ENCODE results near the gene DCAF17.

DCAF17 gene, protein sequence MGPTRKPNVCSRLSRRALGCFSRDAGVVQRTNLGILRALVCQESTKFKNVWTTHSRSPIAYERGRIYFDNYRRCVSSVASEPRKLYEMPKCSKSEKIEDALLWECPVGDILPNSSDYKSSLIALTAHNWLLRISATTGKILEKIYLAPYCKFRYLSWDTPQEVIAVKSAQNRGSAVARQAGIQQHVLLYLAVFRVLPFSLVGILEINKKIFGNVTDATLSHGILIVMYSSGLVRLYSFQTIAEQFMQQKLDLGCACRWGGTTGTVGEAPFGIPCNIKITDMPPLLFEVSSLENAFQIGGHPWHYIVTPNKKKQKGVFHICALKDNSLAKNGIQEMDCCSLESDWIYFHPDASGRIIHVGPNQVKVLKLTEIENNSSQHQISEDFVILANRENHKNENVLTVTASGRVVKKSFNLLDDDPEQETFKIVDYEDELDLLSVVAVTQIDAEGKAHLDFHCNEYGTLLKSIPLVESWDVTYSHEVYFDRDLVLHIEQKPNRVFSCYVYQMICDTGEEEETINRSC

GRCh38 chr2:171434013-171434989, at the start of gene DCAF17:
Gene DCAF17 (plus strand): TSS chr2:171434226. CDS start chr2:171434578, 352 bp downstream.
- DNase-seq = peak; percentile 76 to 97 (median 92)

- DNase-seq = no peak
Observed at GRCh38 chr2:171386627-171387026, 47.4 kb upstream of the DCAF17 start.

DNA sequence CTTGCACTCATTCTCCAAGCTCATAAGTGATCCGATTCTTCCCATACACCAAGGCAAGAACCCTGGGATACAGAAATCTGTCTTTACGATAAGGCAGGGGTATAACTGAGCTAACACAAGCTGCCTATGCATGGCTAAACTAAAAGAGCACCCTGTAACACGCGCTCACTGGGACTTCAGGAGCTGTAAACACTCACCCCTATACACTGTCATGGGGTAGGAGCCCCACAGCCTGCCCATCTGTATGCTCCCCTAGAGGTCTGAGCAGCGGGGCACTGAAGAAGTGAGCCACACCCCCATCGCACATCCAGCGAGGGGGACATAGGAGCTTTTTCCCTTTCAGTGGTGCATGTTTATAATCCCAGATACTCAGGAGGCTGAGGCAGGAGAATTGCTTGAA, 47.0 kb upstream of the DCAF17 start:
- DNase-seq = peak in 1 of 14 donors; percentile 0

DNA sequence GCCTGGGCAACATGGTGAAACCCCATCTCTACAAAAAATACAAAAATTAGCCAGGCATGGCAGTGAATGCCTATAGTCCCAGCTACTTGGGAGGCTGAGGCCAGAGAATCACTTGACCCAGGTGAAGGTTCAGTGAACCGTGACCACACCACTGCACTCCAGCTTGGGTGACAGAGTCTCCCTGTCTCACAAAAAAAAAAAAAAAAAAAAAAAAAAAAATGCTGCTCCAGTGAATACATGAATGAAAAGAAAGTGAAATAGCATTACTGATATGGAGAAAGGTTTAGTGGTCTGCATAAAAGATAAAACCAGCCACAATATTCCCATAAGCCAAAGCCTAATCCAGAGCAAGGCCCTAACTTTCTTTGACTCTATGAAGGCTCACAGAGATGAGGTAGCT, 44.7 kb upstream of the DCAF17 start:
- DNase-seq = no peak

DNA sequence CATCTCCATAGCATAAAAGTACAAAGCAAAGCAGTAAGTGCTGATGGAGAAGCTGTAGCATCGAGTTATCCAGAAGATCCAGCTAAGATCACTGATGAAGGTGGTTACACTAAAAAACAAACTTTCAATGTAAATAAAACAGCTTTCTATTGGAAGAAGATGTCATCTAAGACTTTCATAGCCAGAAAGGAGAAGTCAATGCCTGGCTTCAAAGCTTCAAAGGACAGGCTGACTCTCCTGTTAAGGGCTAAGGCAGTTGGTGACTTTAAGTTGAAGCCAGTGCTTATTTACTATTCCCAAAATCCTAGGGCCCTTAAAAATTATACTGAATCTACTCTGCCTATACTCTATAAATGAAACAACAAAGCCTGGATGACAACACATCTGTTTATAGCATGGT, 44.2 kb upstream of the DCAF17 start:
- DNase-seq = no peak

DNA sequence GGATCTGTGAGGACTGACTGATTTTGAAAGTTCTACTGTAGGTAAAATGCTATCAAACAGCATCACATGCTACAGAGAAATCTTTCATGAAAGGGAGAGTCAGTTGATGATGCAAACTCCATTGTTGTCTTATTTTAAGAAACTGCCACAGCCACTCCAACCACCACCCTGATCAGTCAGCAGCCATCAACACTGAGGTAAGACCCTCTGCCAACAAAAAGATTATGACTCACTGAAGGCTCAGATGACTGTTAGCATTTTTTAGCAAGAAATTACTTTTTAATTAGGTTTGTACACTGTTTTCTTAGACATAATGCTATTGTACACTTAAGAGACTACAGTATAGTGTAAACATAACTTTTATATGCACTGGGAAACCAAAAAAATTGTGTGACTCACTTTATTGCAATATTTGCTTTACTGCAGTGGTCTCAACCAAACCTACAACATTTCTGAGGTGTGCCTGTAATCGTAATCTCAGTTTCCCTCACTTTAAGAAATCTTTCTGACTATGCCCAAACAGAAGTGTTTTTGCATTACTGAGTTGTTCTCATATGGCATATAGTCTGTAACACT, 43.0 kb upstream of the DCAF17 start:
- no peak for DNase-seq

- DNase-seq = no peak
Observed at GRCh38 chr2:171391532-171391931, 42.5 kb upstream of the DCAF17 start.

- no peak for DNase-seq
Observed at GRCh38 chr2:171393487-171393886, 40.5 kb upstream of the DCAF17 start.

DNA sequence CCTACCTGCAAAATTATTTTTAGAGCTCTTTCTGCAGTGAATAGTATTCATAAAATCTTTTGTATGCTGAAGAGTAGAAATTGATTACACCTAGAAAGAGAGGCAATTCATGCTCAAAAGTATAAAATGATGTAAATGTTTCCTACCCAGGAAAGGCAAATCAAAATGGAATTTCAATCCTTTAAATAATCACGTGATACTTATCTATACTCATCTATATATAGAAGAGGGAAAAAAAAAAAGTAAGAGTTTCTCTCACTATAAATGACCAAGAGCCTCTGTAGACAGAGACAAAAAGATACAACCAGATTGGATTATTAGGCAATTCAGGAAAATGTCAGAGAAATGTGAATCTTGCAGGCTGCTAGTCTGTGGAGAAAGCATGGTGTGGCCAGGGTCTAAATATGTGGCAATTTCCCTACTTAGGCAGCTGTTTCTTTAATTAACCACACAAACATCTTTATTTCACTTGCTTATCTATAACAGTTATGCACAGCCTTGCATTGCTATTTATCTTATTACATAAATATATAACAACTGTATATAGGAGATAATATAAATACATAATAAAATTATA, 39.8 kb upstream of the DCAF17 start:
- no peak for DNase-seq

- DNase-seq = no peak
Observed at GRCh38 chr2:171399292-171399691, 34.7 kb upstream of the DCAF17 start.

DNA sequence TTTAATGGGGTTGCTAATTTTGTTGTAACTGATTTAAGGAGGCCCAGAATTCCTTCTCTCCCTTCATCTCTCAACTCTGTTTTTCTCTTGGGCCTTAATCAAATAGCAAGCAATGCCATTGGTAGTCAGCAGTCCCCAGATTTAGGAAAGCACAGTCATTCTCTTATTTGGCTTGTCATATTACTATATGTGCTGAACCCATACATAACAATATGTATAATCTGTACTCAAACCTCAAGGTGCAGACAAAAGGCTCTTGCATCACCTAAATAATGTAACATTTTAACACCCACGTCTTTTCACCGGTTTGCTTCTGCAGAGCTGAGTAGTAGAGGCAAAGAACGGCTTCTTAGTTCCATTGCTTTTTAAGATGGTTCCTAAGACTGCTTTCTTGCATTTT, 33.6 kb upstream of the DCAF17 start:
- no peak for DNase-seq

DNA sequence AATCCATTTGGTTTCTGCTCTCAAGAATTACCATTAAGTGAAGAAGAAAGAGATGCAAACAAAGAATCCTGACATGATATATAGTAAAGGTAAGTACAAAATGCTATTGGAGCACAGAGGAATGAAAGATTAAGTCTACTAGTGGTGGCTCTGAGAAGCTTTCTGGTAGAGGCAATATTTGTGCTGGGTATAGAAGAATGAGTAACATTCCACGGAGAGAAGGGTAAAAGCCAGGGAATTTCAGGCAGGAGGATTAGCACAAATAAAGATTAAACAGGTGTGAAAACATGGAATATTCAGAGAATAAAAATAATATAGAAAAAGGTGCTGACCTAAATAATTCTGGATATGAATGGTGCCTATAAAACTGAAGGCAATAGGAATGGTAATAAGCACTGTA, 32.1 kb upstream of the DCAF17 start:
- DNase-seq = no peak

- no peak for DNase-seq
Observed at GRCh38 chr2:171402906-171403580, 31.0 kb upstream of the DCAF17 start.

DNA sequence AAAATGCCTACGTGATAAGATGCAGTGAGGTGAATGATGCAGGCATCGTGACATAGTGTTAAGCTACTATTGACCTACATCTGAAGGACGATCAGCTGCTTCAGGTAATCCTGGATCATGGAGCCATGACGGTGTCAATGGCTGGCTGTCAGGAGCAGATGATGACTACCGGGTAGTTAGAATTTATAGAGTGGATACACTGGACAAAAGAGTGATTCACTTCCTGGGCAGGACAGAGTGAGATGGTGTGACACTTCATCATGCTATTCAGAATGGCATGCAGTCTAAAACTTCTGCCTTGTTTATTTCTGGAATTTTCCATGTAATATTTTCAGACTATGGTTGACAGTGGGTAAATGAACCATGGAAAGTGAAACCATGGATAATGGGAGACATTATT, 29.8 kb upstream of the DCAF17 start:
- DNase-seq = no peak

GRCh38 chr2:171404719-171405118, 29.3 kb upstream of the DCAF17 start:
- no peak for DNase-seq

DNA sequence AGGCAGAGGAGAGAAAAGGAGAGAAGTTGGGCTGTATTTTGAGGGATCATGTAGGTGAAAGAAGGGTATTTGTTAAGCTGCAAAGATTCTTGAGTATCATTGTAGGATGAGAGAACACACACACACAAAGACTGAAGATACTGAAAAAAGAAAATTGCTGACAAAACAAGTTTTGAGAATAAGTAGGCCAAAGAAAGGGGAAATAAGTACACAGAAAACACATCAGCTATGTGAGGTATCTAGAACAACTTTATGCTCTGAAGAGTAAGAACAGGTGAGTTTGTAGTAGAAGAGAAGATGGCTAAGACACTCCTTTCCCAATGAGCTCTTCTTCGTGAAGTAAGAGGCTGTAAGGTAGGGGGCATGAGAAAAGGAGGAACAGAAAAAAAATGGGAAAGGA, 28.5 kb upstream of the DCAF17 start:
- DNase-seq = no peak

DNA sequence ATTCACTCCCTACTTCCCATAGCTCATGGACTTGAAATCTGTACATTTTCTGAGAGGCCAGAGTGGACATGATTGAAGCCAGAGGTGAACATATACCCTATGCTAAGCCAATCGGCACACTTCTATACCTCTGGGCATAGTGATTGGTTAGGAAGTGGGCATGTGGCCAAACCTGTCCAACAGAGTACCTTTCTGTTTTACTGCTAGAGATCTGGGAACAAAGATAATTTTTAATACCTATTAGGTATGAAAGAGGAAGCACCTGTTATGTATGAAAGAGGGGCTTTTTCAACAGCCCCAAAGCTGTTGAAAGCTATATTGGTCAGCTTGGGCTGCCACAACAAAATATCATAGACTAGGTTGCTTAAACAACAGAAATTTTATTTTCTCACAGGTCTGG, 28.0 kb upstream of the DCAF17 start:
- DNase-seq = no peak

DNA sequence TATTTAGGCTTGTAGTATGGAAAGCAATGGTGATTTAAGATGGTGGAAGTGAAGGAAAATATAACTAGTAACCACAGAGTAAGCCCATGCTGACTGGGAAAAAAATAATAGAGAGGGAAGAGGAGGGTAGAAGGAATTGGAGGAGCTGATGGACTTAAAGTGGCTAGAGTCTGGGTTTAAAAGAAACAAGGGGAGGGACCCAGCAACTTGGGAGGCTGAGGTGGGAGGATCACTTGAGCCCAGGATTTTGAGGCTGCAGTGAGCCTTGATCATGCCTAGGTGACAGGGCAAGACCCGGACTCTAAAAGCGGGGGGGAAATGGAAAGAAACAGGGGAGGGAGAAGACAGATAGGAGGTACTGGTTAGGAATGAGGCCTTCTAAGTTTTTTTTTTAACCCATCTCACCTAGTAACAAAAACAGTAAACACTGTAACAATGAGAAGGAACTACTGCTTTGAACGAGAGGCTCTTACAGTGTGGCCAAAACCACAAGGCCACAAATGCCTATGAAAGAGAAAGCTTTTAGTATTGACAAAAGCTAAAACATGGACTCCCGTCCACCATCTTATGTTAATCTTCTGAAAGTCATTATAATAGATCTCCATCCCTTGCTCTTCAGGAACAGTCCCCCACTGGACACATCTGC, 26.9 kb upstream of the DCAF17 start:
- no peak for DNase-seq

DNA sequence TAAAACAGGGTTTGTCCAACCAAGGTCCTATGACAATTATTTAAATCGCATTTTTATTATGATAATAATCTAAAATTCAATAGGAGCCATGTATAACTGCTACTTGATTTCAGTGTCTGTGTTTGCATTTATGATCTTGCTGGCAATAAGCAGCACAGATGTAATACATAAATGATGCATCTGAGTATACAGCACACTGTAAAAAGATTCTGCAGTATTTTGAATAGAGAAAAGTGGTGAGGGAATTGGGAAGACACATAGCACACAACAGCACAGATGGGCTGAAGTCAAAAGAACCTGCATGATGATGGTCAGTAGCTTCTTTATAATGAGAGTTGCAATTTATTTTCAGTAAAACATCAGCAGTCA, 26.4 kb upstream of the DCAF17 start:
- DNase-seq = no peak

GRCh38 chr2:171409436-171409971, 24.5 kb upstream of the DCAF17 start:
- DNase-seq = no peak

DNA sequence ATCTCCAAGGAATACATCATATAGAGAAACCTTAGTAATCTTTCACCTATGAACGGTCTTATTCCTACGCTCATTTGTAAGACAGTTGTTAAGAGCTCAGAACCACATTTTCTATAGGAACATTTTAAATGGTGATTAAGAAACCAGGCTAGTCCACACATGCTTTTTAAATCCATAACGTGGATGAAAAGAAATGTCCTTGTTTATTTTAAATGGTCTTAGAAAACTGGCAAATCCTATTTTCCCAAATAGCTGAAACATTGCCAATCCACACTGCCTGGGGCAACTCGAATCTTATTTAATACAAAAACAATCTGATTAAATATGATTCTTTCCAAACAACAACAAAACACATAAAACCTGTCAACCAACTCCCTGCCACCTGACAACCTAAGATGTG, 23.9 kb upstream of the DCAF17 start:
- DNase-seq = no peak

Data from C1 segment of cervical spinal cord (tissue), 14 donors.